Prostate gland (tissue), 2 donors: Measurements from ENCODE around the gene TMEM242. TPM values are rescaled to one million over a fixed set of nuclear protein-coding genes. Genes with fewer than 3 reads are reported as not detected.

Experiments used
- DNase-seq: peaks from one replicate; pipeline ENCODE4 v3.0.0-alpha.2; 2019; ENCODE audit warnings: low spot score
- H3K27ac ChIP-seq, 2 donors: fragments of 200-600 bp; sonication (generic); 2 replicates each; pipeline ENCODE4 v1.5.1; 2017 to 2019
- H3K27me3 ChIP-seq: fragments of 200-600 bp; sonication (generic); replicated peaks from 2 replicates; pipeline ENCODE4 v1.5.1; 2019; ENCODE audit not compliant: insufficient read depth
- H3K36me3 ChIP-seq, 2 donors: fragments of 200-600 bp; sonication (generic); 1 replicate in 1 of 2; 2 replicates in 1 of 2; pipeline versions ENCODE4 v1.5.1 to v1.8.1; 2017 to 2019
- H3K4me1 ChIP-seq: fragments of 200-600 bp; sonication (generic); replicated peaks from 2 replicates; pipeline ENCODE4 v1.5.1; 2019
- H3K4me3 ChIP-seq, 2 donors: fragments of 200-600 bp; sonication (generic); 2 replicates each; pipeline ENCODE4 v1.5.1; 2017 to 2019
- H3K9me3 ChIP-seq: fragments of 200-600 bp; sonication (generic); 2 replicates; pipeline ENCODE4 v1.5.1; 2017
- CTCF ChIP-seq, 4 experiments: fragments of 200-600 bp in 2 of 4; fragments of 450-650 bp in 2 of 4; sonication (generic) in 2 of 4; IDR thresholded peaks; 1 replicate in 3 of 4; 2 replicates in 1 of 4; pipeline ENCODE4 v1.5.1; 2016 to 2019; ENCODE audit warnings: antibody characterized with exemption in 4 of 4, mild to moderate bottlenecking in 2 of 4, moderate library complexity in 2 of 4
- POLR2A ChIP-seq: fragments of 450-650 bp; IDR thresholded peaks from one replicate; pipeline ENCODE4 v1.6.1; 2016; ENCODE audit warnings: antibody characterized with exemption, mild to moderate bottlenecking
- POLR2AphosphoS5 ChIP-seq: sonication (generic); formaldehyde crosslinking; IDR thresholded peaks from one replicate; pipeline ENCODE4 v1.6.1; 2017; ENCODE audit warnings: antibody characterized with exemption
- WGBS: methylation state at CpG from one replicate; pipeline ENCODE4 v1.1.5; 2018; 5-methylcytosine and 5-hydroxymethylcytosine counted together
- intact Hi-C: fragments of 100-400 bp; cut with DNase I; formaldehyde crosslinking; loops from one replicate; pipeline ENCODE4 v1.14.2; 2022
- total RNA-seq, 2 donors: library from RNA; depleted of rRNA; stranded (reverse); fragments of >200 nt; gene quantifications; one replicate each; pipeline ENCODE4 v1.1.0, GENCODE V29; 2016

Gene TMEM242
- total RNA-seq, 2 donors from 2014 or later = 6.4 to 8.5 TPM

- peak; percentile 62 for DNase-seq
- Histone ChIP-seq H3K9me3 (no peaks in the 10 kb centered on the region), H3K4me3 (no peak overlapping the region), H3K4me1 (peaks cover 6% of the 10 kb centered on the region), H3K27ac (no peak overlapping the region), H3K36me3 (no peaks in the 10 kb centered on the region), H3K27me3 (no peaks in the 10 kb centered on the region)
- TF ChIP-seq CTCF (IDR thresholded peaks at IDR 0.05) (no peak), POLR2AphosphoS5 (peak; percentile 68)
- intact Hi-C loops = no loop called here
- 60% methylated on average over 16 of the region's 16 CpGs for WGBS
Observed at GRCh38 chr6:157260735-157261410, 62.4 kb downstream of the TMEM242 start.

- H3K4me3 ChIP-seq = no peak overlapping the region
- no peak for TF ChIP-seq POLR2AphosphoS5
- TF ChIP-seq POLR2A = no peak
- no peak for TF ChIP-seq CTCF (IDR thresholded peaks at IDR 0.05)
- H3K9me3 ChIP-seq = no peaks in the 10 kb centered on the region
- H3K27me3 ChIP-seq = no peaks in the 10 kb centered on the region
- no peaks in the 10 kb centered on the region for H3K4me1 ChIP-seq
- no peak for DNase-seq
- WGBS = 94% methylated on average over 9 of the region's 9 CpGs
- no peaks in the 10 kb centered on the region for H3K36me3 ChIP-seq
- no peak overlapping the region for H3K27ac ChIP-seq
- intact Hi-C loops = no loop called here
Observed at GRCh38 chr6:157259443-157259842, 63.9 kb downstream of the TMEM242 start.

- H3K4me1 ChIP-seq = no peaks in the 10 kb centered on the region
- no peaks in the 10 kb centered on the region for H3K36me3 ChIP-seq
- 93% methylated on average over 11 of the region's 11 CpGs for WGBS
- intact Hi-C loops = no loop called here
- H3K27me3 ChIP-seq = no peaks in the 10 kb centered on the region
- no peaks in the 10 kb centered on the region for H3K9me3 ChIP-seq
- TF ChIP-seq CTCF (IDR thresholded peaks at IDR 0.05) (no peak), POLR2AphosphoS5 (no peak), POLR2A (no peak)
- no peak for DNase-seq
- no peak overlapping the region for H3K4me3 ChIP-seq
- no peak overlapping the region for H3K27ac ChIP-seq
Observed at GRCh38 chr6:157258878-157259277, 64.4 kb downstream of the TMEM242 start.

GRCh38 chr6:157255079-157255478, 68.2 kb downstream of the TMEM242 start:
- Histone ChIP-seq H3K27me3 (no peaks in the 10 kb centered on the region), H3K4me3 (no peak overlapping the region), H3K27ac (no peak overlapping the region), H3K9me3 (no peaks in the 10 kb centered on the region), H3K4me1 (no peaks in the 10 kb centered on the region), H3K36me3 (no peaks in the 10 kb centered on the region)
- DNase-seq = no peak
- WGBS = 100% methylated on average over 3 of the region's 3 CpGs
- intact Hi-C loops = no loop called here
- TF ChIP-seq POLR2A (no peak), CTCF (IDR thresholded peaks at IDR 0.05) (no peak), POLR2AphosphoS5 (no peak)

- H3K36me3 ChIP-seq = no peaks in the 10 kb centered on the region
Observed at GRCh38 chr6:157254538-157254937, 68.8 kb downstream of the TMEM242 start.

More at GRCh38 chr6:157254538-157254937, 68.8 kb downstream of the TMEM242 start:
- intact Hi-C loops = no loop called here
- no peaks in the 10 kb centered on the region for H3K27me3 ChIP-seq
- no peak for TF ChIP-seq POLR2AphosphoS5
- TF ChIP-seq CTCF (IDR thresholded peaks at IDR 0.05) = no peak
- no peak for DNase-seq
- no peak overlapping the region for H3K4me3 ChIP-seq
- H3K4me1 ChIP-seq = no peaks in the 10 kb centered on the region
- 91% methylated on average over 3 of the region's 3 CpGs for WGBS
- H3K27ac ChIP-seq = no peak overlapping the region
- H3K9me3 ChIP-seq = no peaks in the 10 kb centered on the region
